COLO668 (cell line): Measurements from ENCODE around the gene TMEM238.
A peak's percentile ranks its signal among the peaks of the same experiment; 100 is the strongest.
"Not testable (repeated sequence)": the region's sequence is repeated elsewhere in the genome, so short reads cannot be mapped to it uniquely, and the experiment has no call there.

ENCODE experiments used
- DNase-seq: peaks from one replicate; lab custom pipeline; 2025; ENCODE audit not compliant: unreplicated experiment; lab: John Stamatoyannopoulos, UW

TMEM238 gene

DNA sequence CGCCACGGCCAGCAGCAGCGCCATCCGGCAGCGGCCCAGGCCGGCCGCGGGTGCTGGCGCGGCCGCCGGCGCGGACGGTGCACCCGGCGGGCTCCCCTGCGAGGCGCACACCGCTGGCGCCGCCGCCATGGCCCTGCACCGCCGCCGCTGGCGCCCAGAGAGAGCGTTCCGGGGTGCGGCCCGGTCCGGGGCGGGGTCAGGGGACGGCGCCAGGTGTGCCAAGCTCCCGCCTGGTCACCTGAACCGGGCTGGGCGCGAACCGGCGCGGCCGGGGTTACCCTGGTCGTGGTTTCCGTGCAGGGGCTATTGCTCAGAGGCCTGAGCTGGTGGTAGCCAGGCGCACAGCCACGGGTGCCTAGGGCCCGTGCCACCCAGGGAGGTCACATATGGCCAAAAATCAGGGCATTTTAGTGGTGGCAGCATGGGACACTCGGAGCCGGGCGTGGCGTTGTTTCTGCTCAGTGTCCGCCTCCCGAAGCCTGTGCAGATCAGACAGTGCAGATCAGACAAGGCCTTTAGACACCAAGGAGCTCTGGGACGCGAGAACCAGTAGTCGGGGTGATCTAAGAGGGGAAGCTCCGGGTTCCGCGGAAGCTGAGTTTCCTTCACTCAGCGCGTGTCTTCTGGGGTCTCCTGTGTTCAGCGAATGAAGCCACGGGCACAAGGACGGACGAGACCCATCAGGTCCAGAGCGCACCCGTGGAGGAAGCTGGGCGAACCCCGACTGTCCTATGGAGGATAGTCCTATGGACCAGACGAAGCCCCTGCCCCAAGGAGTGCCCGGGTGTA, at the start of gene TMEM238:
Gene TMEM238 (minus strand): TSS at position 162 of the 789 bp plus-strand sequence. CDS start 33 bp downstream, at position 129.
- DNase-seq: peak; percentile 82

- peak; percentile 83 for DNase-seq
These were observed 49.2 kb upstream of the TMEM238 start for GRCh38 chr19:55433292-55433691.

GRCh38 chr19:55432241-55432959, 48.3 kb upstream of the TMEM238 start:
- peak; percentile 42 for DNase-seq

DNA sequence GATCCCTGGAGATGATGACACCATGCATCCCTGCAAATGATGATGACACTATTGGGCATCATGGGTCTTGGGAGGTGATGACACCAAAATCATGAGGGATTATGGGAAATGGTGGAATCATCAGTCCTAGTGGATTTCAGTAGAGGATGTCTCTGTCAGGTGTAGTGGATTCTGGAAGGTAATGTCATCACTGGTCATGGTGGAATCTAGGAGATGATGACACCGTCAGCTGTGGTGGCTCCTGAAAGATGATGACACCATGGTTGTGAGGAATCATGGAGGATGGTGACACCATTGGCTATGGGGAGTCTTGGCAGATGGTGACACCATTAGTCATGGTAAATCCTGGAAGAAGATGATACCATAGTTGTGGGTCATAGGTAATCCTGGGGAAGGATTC, 47.1 kb upstream of the TMEM238 start:
- no peak for DNase-seq

GRCh38 chr19:55426042-55426441, 42.0 kb upstream of the TMEM238 start:
- DNase-seq: no peak

GRCh38 chr19:55424518-55424917, 40.4 kb upstream of the TMEM238 start:
- DNase-seq: no peak

- no peak for DNase-seq
These were observed 39.3 kb upstream of the TMEM238 start for GRCh38 chr19:55423225-55424005.

DNA sequence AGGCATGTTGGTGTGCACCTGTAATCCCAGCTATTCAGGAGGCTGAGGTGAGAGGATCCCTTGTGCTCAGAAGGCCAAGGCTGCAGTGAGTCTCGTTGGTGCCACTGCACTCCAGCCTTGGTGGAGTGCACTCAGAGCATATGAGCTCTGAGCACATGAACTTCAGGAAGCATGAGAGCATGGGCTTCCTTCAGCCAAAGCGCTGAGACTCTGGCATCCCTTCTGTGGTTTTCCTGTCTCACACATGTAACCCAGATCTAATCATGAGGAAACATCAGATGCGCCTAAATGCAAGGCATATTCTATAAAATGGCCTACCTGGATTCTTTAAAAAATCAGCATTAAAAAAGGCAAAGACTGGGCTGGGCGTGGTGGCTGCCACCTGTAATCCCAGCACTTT, 37.2 kb upstream of the TMEM238 start:
- DNase-seq: not testable (repeated sequence)

DNA sequence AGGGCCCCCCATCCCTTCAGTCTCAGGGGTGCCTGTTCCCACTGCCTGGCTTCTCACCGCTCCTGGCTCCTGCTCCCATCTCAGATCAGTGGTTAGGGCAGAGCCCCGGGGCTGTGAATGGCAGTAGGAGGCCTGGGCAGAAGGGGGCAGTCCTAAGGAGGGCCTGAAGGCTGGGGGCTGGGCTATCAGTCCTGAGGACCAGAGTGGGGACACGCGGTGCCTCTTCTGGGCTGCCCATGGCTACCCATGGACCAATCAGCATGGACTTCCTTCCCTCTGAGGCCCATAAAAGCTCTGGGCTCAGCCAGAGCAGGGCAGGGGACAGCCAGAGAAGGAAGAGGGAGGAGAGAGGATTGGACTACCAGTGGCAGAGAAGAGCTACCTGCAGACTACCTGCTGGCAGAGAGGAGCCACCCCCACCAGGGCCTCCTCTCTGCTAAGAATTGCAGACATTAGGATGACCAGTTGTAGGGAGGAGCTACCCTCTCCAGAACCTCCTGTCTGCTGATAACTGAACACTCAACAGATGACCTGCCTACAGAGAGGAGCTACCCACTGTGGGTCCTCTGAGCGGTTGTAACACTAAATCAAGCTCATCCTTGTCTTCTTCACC, 35.6 kb upstream of the TMEM238 start:
- no peak for DNase-seq

DNA sequence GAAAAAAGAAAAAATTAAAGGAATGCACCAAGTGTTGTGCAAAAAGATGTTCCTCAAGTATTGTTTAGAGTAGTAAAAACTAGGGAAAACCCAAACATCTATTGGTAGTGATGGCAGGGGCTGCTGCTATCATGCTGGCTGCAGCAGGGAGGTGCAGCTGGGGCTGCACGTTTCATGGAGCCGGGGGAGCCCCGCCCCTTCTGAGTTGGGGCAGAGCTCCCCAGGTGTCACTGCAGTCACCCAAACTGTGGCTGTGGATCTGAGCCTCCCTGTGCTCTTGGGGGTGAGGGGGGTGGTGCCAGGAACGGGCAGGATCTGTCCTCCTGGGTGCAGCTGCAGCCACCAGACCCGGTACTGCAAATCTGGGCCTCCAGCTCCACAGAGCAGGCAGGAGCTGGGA, 35.0 kb upstream of the TMEM238 start:
- DNase-seq: no peak

GRCh38 chr19:55418185-55418584, 34.1 kb upstream of the TMEM238 start:
- peak; percentile 54 for DNase-seq

GRCh38 chr19:55410168-55410567, 26.1 kb upstream of the TMEM238 start:
- DNase-seq: no peak

- DNase-seq: not testable (repeated sequence)
These were observed 25.1 kb upstream of the TMEM238 start for GRCh38 chr19:55409179-55409578.

GRCh38 chr19:55408533-55408872, 24.4 kb upstream of the TMEM238 start:
- no peak for DNase-seq

- peak; percentile 98 for DNase-seq
These were observed 23.9 kb upstream of the TMEM238 start for GRCh38 chr19:55407800-55408532.

DNA sequence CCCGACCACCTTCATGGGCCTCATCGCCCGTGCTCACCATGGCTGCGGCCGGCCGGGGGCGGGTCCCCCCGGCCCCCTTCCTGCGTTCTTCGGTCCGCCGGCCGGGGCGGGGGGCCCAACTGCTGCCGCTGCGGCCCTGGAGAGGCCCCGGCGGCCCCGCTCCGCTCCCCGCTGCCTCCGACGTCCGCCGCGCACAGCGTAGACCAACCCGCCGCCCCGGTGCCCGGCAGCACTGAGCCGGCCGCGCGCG, 23.4 kb upstream of the TMEM238 start, which contains the start of gene UBE2S:
Gene UBE2S (minus strand): TSS at position 239 of the 250 bp plus-strand sequence. CDS start 199 bp downstream, at position 40.
- not testable (repeated sequence) for DNase-seq

DNA sequence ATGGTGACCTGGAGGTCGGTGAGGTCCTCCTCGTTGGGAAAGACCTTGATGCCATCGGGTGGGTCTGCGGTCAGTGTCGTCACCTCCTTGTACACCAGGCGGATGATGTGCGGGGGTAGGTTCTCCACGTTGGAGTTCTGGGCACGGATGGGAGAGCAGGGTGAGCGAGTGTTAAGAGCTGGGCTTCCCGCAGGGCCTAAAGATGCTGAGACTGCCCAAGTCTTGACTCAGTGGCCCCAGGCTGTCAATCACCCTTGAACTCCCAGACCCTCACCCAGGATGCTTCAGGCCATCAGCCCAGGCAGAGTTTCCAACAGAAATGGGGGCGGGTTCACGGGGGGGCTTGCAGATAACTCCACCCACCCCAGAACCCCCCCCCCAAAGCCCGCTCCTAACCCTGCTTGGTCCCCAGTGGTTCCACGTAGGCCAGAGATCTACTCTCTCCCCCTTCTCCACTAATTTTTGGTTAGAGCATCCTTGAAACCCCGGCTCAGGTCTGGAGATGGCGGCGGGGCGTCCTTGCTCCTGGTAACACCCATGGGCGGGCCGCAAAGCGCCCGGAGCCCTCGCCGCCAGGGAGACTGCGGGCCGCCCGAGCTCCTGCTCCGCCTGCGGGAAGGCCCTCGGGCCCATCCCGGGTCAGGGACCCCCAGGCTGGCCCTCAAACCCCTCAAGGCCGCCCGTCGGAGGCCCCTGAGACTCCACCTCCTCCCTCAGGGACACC, 22.9 kb upstream of the TMEM238 start:
- peak; percentile 45 for DNase-seq

DNA sequence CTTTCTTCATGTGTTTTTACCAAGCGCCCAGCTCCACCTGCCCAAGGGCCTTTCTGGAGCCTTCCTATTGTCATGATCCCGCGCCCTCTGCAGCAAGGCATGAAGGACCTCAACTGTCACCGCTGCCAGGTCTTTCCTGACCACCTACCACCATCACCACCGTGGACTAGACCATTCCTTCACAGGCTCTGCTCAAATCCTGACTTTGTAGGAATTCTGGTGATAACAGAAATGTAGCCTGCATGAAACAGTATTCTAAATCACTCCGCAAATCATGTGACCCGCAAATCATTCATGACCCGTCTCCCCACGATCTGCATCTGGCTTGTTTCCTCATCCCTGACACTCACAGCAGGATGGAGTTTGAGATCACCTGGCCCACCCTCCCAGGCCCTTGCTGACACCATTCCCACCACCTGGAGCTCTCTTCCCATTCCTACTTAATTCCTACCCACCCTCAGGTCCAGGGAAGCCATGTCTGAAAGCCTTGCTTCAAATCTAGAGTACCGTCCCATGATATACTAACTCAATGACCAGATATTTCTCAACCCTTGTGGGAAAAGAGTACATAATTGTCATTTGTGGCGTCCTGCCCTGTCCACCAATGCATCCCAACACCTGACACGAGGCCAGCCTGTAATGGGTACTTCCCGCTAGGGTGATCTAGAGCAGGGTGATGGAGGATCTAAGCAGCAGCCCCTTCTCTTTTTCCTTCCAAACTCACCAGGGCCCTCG, 22.2 kb upstream of the TMEM238 start:
- DNase-seq: no peak

GRCh38 chr19:55405638-55406037, 21.5 kb upstream of the TMEM238 start:
- no peak for DNase-seq
